ENCODE results near the gene IQSEC1.

The IQSEC1 gene

GRCh38 chr3:13046569-13047274 lies 26.5 kb downstream of the IQSEC1 start:
- 85 to 93% methylated on average over 8 to 11 of the region's 15 CpGs for WGBS, 2 experiments (ENCODE audit: insufficient coverage in 2 of 2)
- Histone ChIP-seq H3K4me1 (ENCODE audit: control insufficient read depth, insufficient read depth, low read length, poor library complexity, severe bottlenecking) (peaks cover 26% of the 10 kb centered on the region), H3K36me3 (ENCODE audit: control insufficient read depth, insufficient read depth, low read length) (no peaks in the 10 kb centered on the region), H3K9me3 (ENCODE audit: control insufficient read depth, low read length) (no peaks in the 10 kb centered on the region), H3K4me3 (ENCODE audit: extremely low read depth, insufficient read depth, low read length, poor library complexity, severe bottlenecking) (no peak overlapping the region), H3K27ac (ENCODE audit: low read depth, low read length, severe bottlenecking) (no peak overlapping the region)

- no peak overlapping the region for H3K4me3 ChIP-seq (ENCODE audit: extremely low read depth, insufficient read depth, low read length, poor library complexity, severe bottlenecking)
- H3K4me1 ChIP-seq (ENCODE audit: control insufficient read depth, insufficient read depth, low read length, poor library complexity, severe bottlenecking): peaks cover 23% of the 10 kb centered on the region
- no peaks in the 10 kb centered on the region for H3K9me3 ChIP-seq (ENCODE audit: control insufficient read depth, low read length)
- no peaks in the 10 kb centered on the region for H3K36me3 ChIP-seq (ENCODE audit: control insufficient read depth, insufficient read depth, low read length)
- H3K27ac ChIP-seq (ENCODE audit: low read depth, low read length, severe bottlenecking): no peak overlapping the region
- WGBS, 2 experiments (ENCODE audit: insufficient coverage in 2 of 2): 86 to 91% methylated on average over 22 of the region's 22 CpGs
These were observed 27.2 kb downstream of the IQSEC1 start for GRCh38 chr3:13045904-13046568.

DNA sequence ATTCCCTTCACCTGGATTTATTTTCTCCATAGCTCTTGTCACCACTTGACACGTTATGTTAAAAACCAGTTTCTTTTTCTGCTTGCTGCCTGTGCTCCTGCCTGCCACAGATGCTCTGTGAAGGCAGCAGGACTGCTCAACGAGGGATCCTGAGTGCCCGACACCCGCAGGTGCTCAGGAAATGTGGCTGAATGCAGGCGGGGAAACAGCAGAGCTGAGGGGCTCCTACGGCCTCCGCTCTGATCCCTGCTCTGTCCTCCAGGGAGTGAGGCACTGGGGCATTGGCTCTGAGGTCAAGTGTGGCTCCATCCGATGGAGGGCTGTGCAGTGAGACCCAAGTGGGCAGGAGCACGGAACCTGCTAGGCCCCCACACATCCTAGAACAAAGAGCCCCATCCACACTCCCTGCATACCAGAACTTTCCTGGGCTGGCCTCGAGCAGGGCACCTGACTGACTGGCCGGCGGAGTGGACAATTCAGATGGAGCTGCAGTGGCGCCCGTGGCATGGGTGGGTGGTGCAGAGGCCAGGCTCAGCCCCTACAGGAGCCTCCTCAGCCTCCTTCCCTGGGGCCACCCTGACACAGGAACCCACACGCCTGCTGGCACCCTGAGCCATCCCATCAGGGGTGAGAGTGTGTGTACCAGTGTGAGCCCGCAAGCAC lies 27.9 kb downstream of the IQSEC1 start:
- no peak overlapping the region for H3K27ac ChIP-seq (ENCODE audit: low read depth, low read length, severe bottlenecking)
- no peak overlapping the region for H3K4me3 ChIP-seq (ENCODE audit: extremely low read depth, insufficient read depth, low read length, poor library complexity, severe bottlenecking)
- H3K9me3 ChIP-seq (ENCODE audit: control insufficient read depth, low read length): no peaks in the 10 kb centered on the region
- 89% methylated on average over 14 to 15 of the region's 16 CpGs for WGBS, 2 experiments (ENCODE audit: insufficient coverage in 2 of 2)
- H3K4me1 ChIP-seq (ENCODE audit: control insufficient read depth, insufficient read depth, low read length, poor library complexity, severe bottlenecking): peaks cover 27% of the 10 kb centered on the region
- no peaks in the 10 kb centered on the region for H3K36me3 ChIP-seq (ENCODE audit: control insufficient read depth, insufficient read depth, low read length)

GRCh38 chr3:13044496-13045240 lies 28.6 kb downstream of the IQSEC1 start:
- no peaks in the 10 kb centered on the region for H3K36me3 ChIP-seq (ENCODE audit: control insufficient read depth, insufficient read depth, low read length)
- no peak overlapping the region for H3K4me3 ChIP-seq (ENCODE audit: extremely low read depth, insufficient read depth, low read length, poor library complexity, severe bottlenecking)
- no peaks in the 10 kb centered on the region for H3K9me3 ChIP-seq (ENCODE audit: control insufficient read depth, low read length)
- H3K4me1 ChIP-seq (ENCODE audit: control insufficient read depth, insufficient read depth, low read length, poor library complexity, severe bottlenecking): peaks cover 28% of the 10 kb centered on the region
- H3K27ac ChIP-seq (ENCODE audit: low read depth, low read length, severe bottlenecking): no peak overlapping the region
- WGBS, 2 experiments (ENCODE audit: insufficient coverage in 2 of 2): 71 to 96% methylated on average over 5 to 12 of the region's 13 CpGs

- no peaks in the 10 kb centered on the region for H3K36me3 ChIP-seq (ENCODE audit: control insufficient read depth, insufficient read depth, low read length)
- WGBS, 2 experiments (ENCODE audit: insufficient coverage in 2 of 2): 93 to 96% methylated on average over 5 of the region's 9 CpGs
- no peaks in the 10 kb centered on the region for H3K9me3 ChIP-seq (ENCODE audit: control insufficient read depth, low read length)
- peaks cover 28% of the 10 kb centered on the region for H3K4me1 ChIP-seq (ENCODE audit: control insufficient read depth, insufficient read depth, low read length, poor library complexity, severe bottlenecking)
- no peak overlapping the region for H3K27ac ChIP-seq (ENCODE audit: low read depth, low read length, severe bottlenecking)
- H3K4me3 ChIP-seq (ENCODE audit: extremely low read depth, insufficient read depth, low read length, poor library complexity, severe bottlenecking): no peak overlapping the region
These were observed 29.6 kb downstream of the IQSEC1 start for GRCh38 chr3:13043656-13044055.

DNA sequence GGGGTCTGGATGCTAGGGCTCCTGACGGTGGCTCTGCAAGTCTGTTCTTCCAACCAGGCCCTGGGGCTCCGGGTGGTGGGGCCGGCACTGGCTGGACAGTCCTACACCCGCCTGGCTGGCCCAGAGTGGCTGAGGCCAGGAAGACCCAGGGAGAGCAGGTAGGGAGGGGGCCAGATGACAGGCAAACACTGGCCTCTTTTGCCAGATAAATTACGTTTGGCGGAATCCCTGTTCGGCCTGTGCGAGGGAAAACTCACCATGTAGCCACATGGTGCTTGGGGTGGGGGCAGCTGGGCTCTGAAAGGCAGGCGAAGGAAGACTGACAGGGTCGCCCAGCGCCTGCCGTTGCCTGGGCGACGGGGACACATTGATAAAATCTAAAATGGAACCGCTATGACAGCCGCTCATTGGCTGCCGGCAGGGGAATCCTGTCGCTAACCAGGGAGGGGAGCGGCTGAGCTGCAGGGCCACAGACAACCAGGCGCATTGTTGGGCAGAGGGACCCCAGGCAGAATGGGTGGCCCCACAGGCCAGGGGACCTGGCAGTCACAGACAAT lies 30.4 kb downstream of the IQSEC1 start:
- no peaks in the 10 kb centered on the region for H3K36me3 ChIP-seq (ENCODE audit: control insufficient read depth, insufficient read depth, low read length)
- peak overlapping the region; percentile 39 for H3K27ac ChIP-seq (ENCODE audit: low read depth, low read length, severe bottlenecking)
- H3K4me1 ChIP-seq (ENCODE audit: control insufficient read depth, insufficient read depth, low read length, poor library complexity, severe bottlenecking): peaks cover 28% of the 10 kb centered on the region
- no peak overlapping the region for H3K4me3 ChIP-seq (ENCODE audit: extremely low read depth, insufficient read depth, low read length, poor library complexity, severe bottlenecking)
- WGBS, 2 experiments (ENCODE audit: insufficient coverage in 2 of 2): 88 to 89% methylated on average over 15 to 20 of the region's 20 CpGs
- no peaks in the 10 kb centered on the region for H3K9me3 ChIP-seq (ENCODE audit: control insufficient read depth, low read length)

GRCh38 chr3:13042127-13042701 lies 31.0 kb downstream of the IQSEC1 start:
- H3K36me3 ChIP-seq (ENCODE audit: control insufficient read depth, insufficient read depth, low read length): no peaks in the 10 kb centered on the region
- H3K4me1 ChIP-seq (ENCODE audit: control insufficient read depth, insufficient read depth, low read length, poor library complexity, severe bottlenecking): peaks cover 28% of the 10 kb centered on the region
- WGBS, 2 experiments (ENCODE audit: insufficient coverage in 2 of 2): 89 to 92% methylated on average over 19 to 25 of the region's 25 CpGs
- H3K27ac ChIP-seq (ENCODE audit: low read depth, low read length, severe bottlenecking): peak overlapping the region; percentile 39
- H3K4me3 ChIP-seq (ENCODE audit: extremely low read depth, insufficient read depth, low read length, poor library complexity, severe bottlenecking): no peak overlapping the region
- no peaks in the 10 kb centered on the region for H3K9me3 ChIP-seq (ENCODE audit: control insufficient read depth, low read length)

DNA sequence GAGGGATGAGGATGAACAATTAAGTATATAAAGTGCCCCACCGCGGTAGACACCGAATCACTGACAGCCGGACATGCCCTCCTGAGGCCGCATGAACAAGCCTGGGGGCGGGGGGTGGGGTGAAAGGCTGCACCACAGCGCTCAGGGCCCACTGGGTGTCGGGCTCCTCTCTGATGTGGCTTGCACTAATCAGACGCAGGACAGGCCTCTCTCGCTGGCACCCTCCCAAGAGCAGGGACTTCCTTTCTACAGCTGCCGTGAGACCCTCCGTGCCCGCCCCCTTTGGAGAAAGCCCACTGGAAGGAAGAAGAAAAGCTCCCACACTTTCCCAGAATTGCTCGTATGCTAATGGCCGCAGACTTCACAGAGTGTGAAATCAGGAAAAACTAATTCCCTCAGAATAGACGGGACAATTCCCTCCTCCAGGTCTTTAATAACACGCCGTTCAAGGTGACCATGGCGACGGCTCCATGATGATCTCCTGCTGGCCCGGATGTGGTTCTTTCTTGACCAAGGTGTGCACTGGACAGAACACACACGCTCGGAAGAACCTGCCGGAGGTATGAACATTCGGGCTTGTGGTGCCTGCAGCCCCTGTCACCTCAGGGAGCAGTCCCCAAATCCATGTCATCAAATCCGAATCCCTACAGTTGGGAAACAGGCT lies 32.0 kb downstream of the IQSEC1 start:
- Histone ChIP-seq H3K27ac (ENCODE audit: low read depth, low read length, severe bottlenecking) (no peak overlapping the region), H3K4me1 (ENCODE audit: control insufficient read depth, insufficient read depth, low read length, poor library complexity, severe bottlenecking) (peaks cover 28% of the 10 kb centered on the region), H3K4me3 (ENCODE audit: extremely low read depth, insufficient read depth, low read length, poor library complexity, severe bottlenecking) (no peak overlapping the region), H3K9me3 (ENCODE audit: control insufficient read depth, low read length) (no peaks in the 10 kb centered on the region), H3K36me3 (ENCODE audit: control insufficient read depth, insufficient read depth, low read length) (no peaks in the 10 kb centered on the region)
- WGBS, 2 experiments (ENCODE audit: insufficient coverage in 2 of 2): 84 to 88% methylated on average over 19 to 23 of the region's 26 CpGs

GRCh38 chr3:13040361-13041074 lies 32.7 kb downstream of the IQSEC1 start:
- Histone ChIP-seq H3K4me1 (ENCODE audit: control insufficient read depth, insufficient read depth, low read length, poor library complexity, severe bottlenecking) (peaks cover 28% of the 10 kb centered on the region), H3K36me3 (ENCODE audit: control insufficient read depth, insufficient read depth, low read length) (no peaks in the 10 kb centered on the region), H3K27ac (ENCODE audit: low read depth, low read length, severe bottlenecking) (no peak overlapping the region), H3K4me3 (ENCODE audit: extremely low read depth, insufficient read depth, low read length, poor library complexity, severe bottlenecking) (no peak overlapping the region), H3K9me3 (ENCODE audit: control insufficient read depth, low read length) (no peaks in the 10 kb centered on the region)
- 68 to 81% methylated on average over 12 of the region's 12 CpGs for whole genome bisulfite sequencing, 2 experiments (ENCODE audit: insufficient coverage in 2 of 2)
